Measurements from ENCODE around the gene FFAR1. TPM values are rescaled to one million over a fixed set of nuclear protein-coding genes. Genes with fewer than 3 reads are reported as not detected.

FFAR1 gene
- total and polyA plus RNA-seq, 2 experiments from 2014 or later: not detected

- TF ChIP-seq CTCF (conservative IDR thresholded peaks at IDR 0.05; ENCODE audit: low read depth in 2 of 2) (no peak), JUNB (IDR thresholded peaks at IDR 0.05; ENCODE audit: unreplicated experiment) (no peak), ZNF331 (CRISPR knock-in tag; IDR thresholded peaks at IDR 0.05; ENCODE audit: low read depth) (no peak), EZH2phosphoT487 (IDR thresholded peaks at IDR 0.05; ENCODE audit: unreplicated experiment) (no peak), NANOG (IDR thresholded peaks at IDR 0.05; ENCODE audit: borderline replicate concordance) (no peak)
Observed at GRCh38 chr19:35341565-35342225, 6.0 kb upstream of the FFAR1 start (continued).

- no peaks in the 10 kb centered on the region for H3K9me2 ChIP-seq (ENCODE audit: insufficient read depth)
- no peak overlapping the region for H3K27ac ChIP-seq (ENCODE audit: low read depth)
- DNase-seq (ENCODE audit: low spot score) (peak; percentile 32), ATAC-seq (peak; percentile 88)
- H3K4me2 ChIP-seq: no peak overlapping the region
- Mint-ChIP-seq H3K36me3 (ENCODE audit: low read depth) (no peaks in the 10 kb centered on the region), H3K4me1 (0 out of 3 replicates have a peak, but pooled peaks cover 8% of the 10 kb centered on the region), H3K27ac (no peak overlapping the region), H3K9me3 (no peaks in the 10 kb centered on the region), H3K27me3 (ENCODE audit: insufficient read depth, low read depth, poor library complexity) (peaks cover 5% of the 10 kb centered on the region), H3K4me3 (no peak overlapping the region)
- no peak overlapping the region for H3K4me3 ChIP-seq
- H3K36me3 ChIP-seq (ENCODE audit: insufficient read depth): no peaks in the 10 kb centered on the region
- no peaks in the 10 kb centered on the region for H4K20me1 ChIP-seq (replicated peaks; ENCODE audit: insufficient read depth)
- TF ChIP-seq CREB1 (CRISPR knock-in tag; IDR thresholded peaks at IDR 0.05; ENCODE audit: low read depth) (no peak), JUNB (IDR thresholded peaks at IDR 0.05; ENCODE audit: unreplicated experiment) (no peak), NANOG (IDR thresholded peaks at IDR 0.05; ENCODE audit: borderline replicate concordance) (no peak), ZNF462 (CRISPR knock-in tag; IDR thresholded peaks at IDR 0.05) (no peak), ZNF331 (CRISPR knock-in tag; IDR thresholded peaks at IDR 0.05; ENCODE audit: low read depth) (no peak), EZH2phosphoT487 (IDR thresholded peaks at IDR 0.05; ENCODE audit: unreplicated experiment) (no peak), STAT1 (IDR thresholded peaks at IDR 0.05; ENCODE audit: unreplicated experiment) (no peak), ETS1 (IDR thresholded peaks at IDR 0.05) (no peak), REST (IDR thresholded peaks at IDR 0.05; ENCODE audit: unreplicated experiment) (no peak)
- H3F3A ChIP-seq (replicated peaks; ENCODE audit: low read depth): no peaks in the 10 kb centered on the region
- no peaks in the 10 kb centered on the region for H3K4me1 ChIP-seq (ENCODE audit: insufficient read depth)
- no peak overlapping the region for H2AFZ ChIP-seq
- H3K27me3 ChIP-seq (ENCODE audit: insufficient read depth): no peaks in the 10 kb centered on the region
- no peaks in the 10 kb centered on the region for H3K79me2 ChIP-seq (replicated peaks; ENCODE audit: insufficient read depth)
Observed at GRCh38 chr19:35342430-35342829, 5.3 kb upstream of the FFAR1 start.
